ENCODE data around the gene EPHB1. TPM values are rescaled to one million over a fixed set of nuclear protein-coding genes. Genes with fewer than 3 reads are reported as not detected.
"Not testable (repeated sequence)": the region's sequence is repeated elsewhere in the genome, so short reads cannot be mapped to it uniquely, and the experiment has no call there.

EPHB1 gene
- total and polyA plus RNA-seq, 2 experiments from 2014 or later, result 0.43 to 0.81 TPM

DNA sequence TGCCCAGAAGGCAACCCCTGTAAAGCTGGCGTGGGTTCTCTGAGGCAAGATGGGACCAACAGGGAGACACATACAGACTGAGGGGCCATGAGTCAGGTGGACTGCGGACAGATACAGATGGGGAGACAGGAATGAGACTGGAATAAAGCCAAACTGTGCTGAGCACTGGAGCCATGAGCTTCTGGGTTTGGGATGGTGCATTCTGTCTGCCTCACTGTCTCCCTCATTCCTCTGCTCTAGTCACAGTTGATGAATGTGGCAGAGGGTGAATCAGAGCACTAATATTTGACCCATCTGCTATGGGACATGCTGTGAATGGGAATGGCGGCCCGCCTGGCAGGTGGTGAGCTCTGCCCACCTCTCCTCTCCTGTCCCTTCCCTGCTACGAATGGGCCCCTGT lies 262.9 kb downstream of the EPHB1 start:
- H2AFZ ChIP-seq, result no peak overlapping the region
- no peaks in the 10 kb centered on the region for H3K9me3 ChIP-seq (ENCODE audit: low read depth)
- H3K9ac ChIP-seq, result no peak overlapping the region
- H3K36me3 ChIP-seq (ENCODE audit: low read depth), result no peaks in the 10 kb centered on the region
- no peaks in the 10 kb centered on the region for H3K4me1 ChIP-seq (ENCODE audit: insufficient read depth)
- H3K79me2 ChIP-seq (ENCODE audit: insufficient read depth), result no peaks in the 10 kb centered on the region
- TF ChIP-seq EZH2 (IDR thresholded peaks at IDR 0.05; ENCODE audit: insufficient read depth, poor library complexity, severe bottlenecking), result no peak
- TF ChIP-seq EZH2phosphoT487 (IDR thresholded peaks at IDR 0.05; ENCODE audit: insufficient read depth, low read depth), result no peak
- in situ Hi-C loops (cut with MboI), result no loop called here
- H3K9me2 ChIP-seq (ENCODE audit: insufficient read depth), result no peaks in the 10 kb centered on the region
- H3K27ac ChIP-seq, result no peak overlapping the region
- no peaks in the 10 kb centered on the region for H3F3A ChIP-seq (ENCODE audit: insufficient read depth)
- WGBS, 2 experiments (ENCODE audit: low coverage in 1 of 2, low lambda C conversion rate in 2 of 2, missing lambda C conversion rate in 2 of 2), result 73 to 76% methylated on average over 5 of the region's 5 CpGs
- no peak overlapping the region for H3K4me3 ChIP-seq
- DNase-seq, result no peak
- H3K4me2 ChIP-seq (ENCODE audit: unreplicated experiment), result no peak overlapping the region
- no peaks in the 10 kb centered on the region for H3K27me3 ChIP-seq (replicated peaks; ENCODE audit: insufficient read depth)
- H4K20me1 ChIP-seq (ENCODE audit: insufficient read depth), result no peaks in the 10 kb centered on the region

DNA sequence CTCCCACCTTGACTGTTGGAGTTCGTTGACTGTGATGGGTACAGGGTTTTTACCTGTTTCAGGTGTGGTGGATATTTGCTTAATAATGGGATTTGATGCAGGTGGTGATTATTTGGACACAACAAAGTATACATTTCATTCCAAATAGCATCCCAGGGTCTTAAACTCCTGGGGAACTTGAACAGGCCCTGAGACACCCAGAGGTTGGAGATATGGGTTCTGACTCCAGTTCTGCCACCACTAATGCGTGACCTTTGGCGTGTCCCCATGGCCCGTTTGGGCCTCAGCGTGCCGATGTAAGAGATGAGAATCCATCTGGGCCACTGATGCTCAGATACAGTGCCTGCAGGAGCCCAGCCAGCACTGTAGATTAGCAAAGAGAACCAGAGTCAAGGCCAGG lies 264.5 kb downstream of the EPHB1 start:
- no peak overlapping the region for H3K9ac ChIP-seq
- H3K9me2 ChIP-seq (ENCODE audit: insufficient read depth), result no peaks in the 10 kb centered on the region
- H3K79me2 ChIP-seq (ENCODE audit: insufficient read depth), result no peaks in the 10 kb centered on the region
- H3K27me3 ChIP-seq (replicated peaks; ENCODE audit: insufficient read depth), result no peaks in the 10 kb centered on the region
- H4K20me1 ChIP-seq (ENCODE audit: insufficient read depth), result no peaks in the 10 kb centered on the region
- H3F3A ChIP-seq (ENCODE audit: insufficient read depth), result no peaks in the 10 kb centered on the region
- 91 to 95% methylated on average over 6 of the region's 6 CpGs for WGBS, 2 experiments (ENCODE audit: low coverage in 1 of 2, low lambda C conversion rate in 2 of 2, missing lambda C conversion rate in 2 of 2)
- H3K4me2 ChIP-seq (ENCODE audit: unreplicated experiment), result no peak overlapping the region
- no peak overlapping the region for H2AFZ ChIP-seq
- no peaks in the 10 kb centered on the region for H3K36me3 ChIP-seq (ENCODE audit: low read depth)
- no peak for DNase-seq
- H3K4me1 ChIP-seq (ENCODE audit: insufficient read depth), result no peaks in the 10 kb centered on the region
- H3K4me3 ChIP-seq, result no peak overlapping the region
- TF ChIP-seq EZH2phosphoT487 (IDR thresholded peaks at IDR 0.05; ENCODE audit: insufficient read depth, low read depth) (no peak), EZH2 (IDR thresholded peaks at IDR 0.05; ENCODE audit: insufficient read depth, poor library complexity, severe bottlenecking) (no peak)
- no peak overlapping the region for H3K27ac ChIP-seq
- H3K9me3 ChIP-seq (ENCODE audit: low read depth), result no peaks in the 10 kb centered on the region
- in situ Hi-C loops (cut with MboI), result no loop called here

DNA sequence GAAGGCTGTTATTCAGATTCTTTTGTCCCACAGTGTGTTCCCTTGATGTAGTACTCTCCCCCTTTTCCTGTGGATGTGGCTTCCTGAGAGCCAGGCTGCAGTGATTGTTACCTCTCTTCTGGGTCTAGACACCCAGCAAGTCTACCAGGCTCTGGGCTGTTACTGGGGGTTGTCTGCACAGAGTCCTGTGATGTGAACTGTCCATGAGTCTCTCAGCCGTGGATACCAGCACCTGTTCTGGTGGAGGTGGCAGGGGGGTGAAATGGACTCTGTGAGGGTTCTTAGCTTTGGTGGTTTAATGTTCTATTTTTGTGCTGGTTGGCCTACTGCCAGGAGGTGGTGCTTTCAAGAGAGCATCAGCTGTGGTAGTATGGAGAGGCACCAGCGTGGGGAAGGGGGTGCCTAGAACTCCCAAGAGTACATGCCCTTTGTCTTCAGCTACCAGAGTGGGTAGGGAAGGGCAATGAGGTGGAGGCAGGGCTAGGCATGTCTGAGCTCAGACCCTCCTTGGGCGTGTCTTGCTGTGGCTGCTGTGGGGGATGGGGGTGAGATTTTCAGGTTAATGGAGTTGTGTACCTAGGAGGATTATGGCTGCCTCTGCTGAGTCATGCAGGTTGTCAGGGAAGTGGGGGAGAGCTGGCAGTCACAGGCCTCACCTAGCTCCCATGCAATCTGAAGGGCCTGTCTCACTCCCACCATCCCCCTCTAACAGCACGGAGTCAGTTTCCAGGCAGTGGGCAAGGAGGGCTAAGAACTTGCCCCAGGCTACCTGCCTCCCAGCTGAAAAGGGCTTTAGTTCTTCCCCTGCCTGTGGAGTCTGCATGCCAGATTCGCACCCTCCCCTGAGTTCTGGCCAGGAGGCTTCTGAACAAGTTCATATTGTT lies 272.0 kb downstream of the EPHB1 start:
- H4K20me1 ChIP-seq (ENCODE audit: insufficient read depth); H3K36me3 ChIP-seq (ENCODE audit: low read depth); H2AFZ ChIP-seq; H3K4me3 ChIP-seq; H3K9ac ChIP-seq; H3K9me2 ChIP-seq (ENCODE audit: insufficient read depth); H3K79me2 ChIP-seq (ENCODE audit: insufficient read depth); DNase-seq; H3K9me3 ChIP-seq (ENCODE audit: low read depth); H3F3A ChIP-seq (ENCODE audit: insufficient read depth); in situ Hi-C loops (cut with MboI); H3K27me3 ChIP-seq (replicated peaks; ENCODE audit: insufficient read depth); H3K4me2 ChIP-seq (ENCODE audit: unreplicated experiment); H3K27ac ChIP-seq; H3K4me1 ChIP-seq (ENCODE audit: insufficient read depth): not testable (repeated sequence)
- 72 to 77% methylated on average over 5 of the region's 5 CpGs for WGBS, 2 experiments (ENCODE audit: low coverage in 1 of 2, low lambda C conversion rate in 2 of 2, missing lambda C conversion rate in 2 of 2)

DNA sequence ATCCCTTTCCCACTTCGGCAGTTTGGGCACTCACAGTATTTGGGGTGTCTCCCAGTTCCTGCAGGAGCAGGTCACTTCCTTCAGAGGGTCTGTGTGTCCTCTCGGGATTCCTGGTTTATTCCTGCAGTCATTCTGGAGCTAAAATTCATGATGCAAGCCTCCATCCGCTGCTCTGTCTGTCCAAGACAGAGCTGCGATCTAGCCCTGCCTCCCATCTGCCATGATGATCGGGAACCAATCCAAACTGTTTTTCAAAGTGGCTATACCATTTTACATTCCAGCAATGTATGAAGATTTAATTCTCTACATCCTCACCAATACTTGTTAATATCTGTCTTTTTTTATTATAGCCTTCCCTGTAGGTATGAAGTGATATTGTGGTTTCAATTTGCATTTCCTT lies 273.0 kb downstream of the EPHB1 start:
- Histone ChIP-seq H3K9ac (no peak overlapping the region), H3K9me3 (ENCODE audit: low read depth) (no peaks in the 10 kb centered on the region), H3K4me1 (ENCODE audit: insufficient read depth) (no peaks in the 10 kb centered on the region), H3K27ac (no peak overlapping the region), H4K20me1 (ENCODE audit: insufficient read depth) (no peaks in the 10 kb centered on the region), H3K36me3 (ENCODE audit: low read depth) (no peaks in the 10 kb centered on the region), H3K9me2 (ENCODE audit: insufficient read depth) (no peaks in the 10 kb centered on the region), H3K79me2 (ENCODE audit: insufficient read depth) (no peaks in the 10 kb centered on the region), H2AFZ (no peak overlapping the region), H3K27me3 (replicated peaks; ENCODE audit: insufficient read depth) (no peaks in the 10 kb centered on the region), H3K4me3 (no peak overlapping the region), H3F3A (ENCODE audit: insufficient read depth) (no peaks in the 10 kb centered on the region), H3K4me2 (ENCODE audit: unreplicated experiment) (no peak overlapping the region)
- TF ChIP-seq EZH2 (IDR thresholded peaks at IDR 0.05; ENCODE audit: insufficient read depth, poor library complexity, severe bottlenecking) (no peak), EZH2phosphoT487 (IDR thresholded peaks at IDR 0.05; ENCODE audit: insufficient read depth, low read depth) (no peak)
- WGBS, 2 experiments (ENCODE audit: low coverage in 1 of 2, low lambda C conversion rate in 2 of 2, missing lambda C conversion rate in 2 of 2), result 79 to 82% methylated on average over 5 of the region's 5 CpGs
- in situ Hi-C loops (cut with MboI), result no loop called here
- no peak for DNase-seq
